DMS 273 treated with DMSO at 0.1 percent for 48 hours (cell line): ENCODE results near the gene GAP43.

Experiments used
- DNase-seq: peaks from one replicate; lab custom pipeline; 2025; lab: John Stamatoyannopoulos, UW

Gene GAP43

GRCh38 chr3:115662356-115662755 is 39.0 kb downstream of the GAP43 start:
- no peak for DNase-seq

GRCh38 chr3:115663414-115663813 is 40.1 kb downstream of the GAP43 start:
- DNase-seq, result no peak

GRCh38 chr3:115666081-115666480 is 42.8 kb downstream of the GAP43 start:
- no peak for DNase-seq

GRCh38 chr3:115666920-115667737 is 43.8 kb downstream of the GAP43 start:
- DNase-seq, result no peak

GRCh38 chr3:115667738-115668065 is 44.4 kb downstream of the GAP43 start:
- DNase-seq, result no peak

- DNase-seq, result no peak
Measured at GRCh38 chr3:115670911-115671310, 47.6 kb downstream of the GAP43 start.

GRCh38 chr3:115671761-115672455 is 48.6 kb downstream of the GAP43 start:
- DNase-seq, result no peak

GRCh38 chr3:115673881-115674280 is 50.6 kb downstream of the GAP43 start:
- DNase-seq, result no peak

GRCh38 chr3:115676336-115676735 is 53.0 kb downstream of the GAP43 start:
- no peak for DNase-seq

- DNase-seq, result no peak
Measured at GRCh38 chr3:115680803-115681345, 57.6 kb downstream of the GAP43 start.

GRCh38 chr3:115681736-115682135 is 58.4 kb downstream of the GAP43 start:
- no peak for DNase-seq

GRCh38 chr3:115683305-115683704 is 60.0 kb downstream of the GAP43 start:
- no peak for DNase-seq

GRCh38 chr3:115683773-115684172 is 60.5 kb downstream of the GAP43 start:
- DNase-seq, result no peak

- no peak for DNase-seq
Measured at GRCh38 chr3:115685097-115685496, 61.8 kb downstream of the GAP43 start.

GRCh38 chr3:115687721-115688120 is 64.4 kb downstream of the GAP43 start:
- no peak for DNase-seq

- DNase-seq, result no peak
Measured at GRCh38 chr3:115688418-115688817, 65.1 kb downstream of the GAP43 start.

GRCh38 chr3:115689928-115690327 is 66.6 kb downstream of the GAP43 start:
- no peak for DNase-seq

GRCh38 chr3:115691964-115692363 is 68.7 kb downstream of the GAP43 start:
- no peak for DNase-seq

GRCh38 chr3:115692887-115693524 is 69.7 kb downstream of the GAP43 start:
- peak; percentile 60 for DNase-seq

- no peak for DNase-seq
Measured at GRCh38 chr3:115693868-115694267, 70.6 kb downstream of the GAP43 start.

GRCh38 chr3:115695090-115695489 is 71.8 kb downstream of the GAP43 start:
- DNase-seq, result no peak

GRCh38 chr3:115697263-115698053 is 74.1 kb downstream of the GAP43 start:
- DNase-seq, result no peak
